ENCODE results near the gene C3orf49.

DNA sequence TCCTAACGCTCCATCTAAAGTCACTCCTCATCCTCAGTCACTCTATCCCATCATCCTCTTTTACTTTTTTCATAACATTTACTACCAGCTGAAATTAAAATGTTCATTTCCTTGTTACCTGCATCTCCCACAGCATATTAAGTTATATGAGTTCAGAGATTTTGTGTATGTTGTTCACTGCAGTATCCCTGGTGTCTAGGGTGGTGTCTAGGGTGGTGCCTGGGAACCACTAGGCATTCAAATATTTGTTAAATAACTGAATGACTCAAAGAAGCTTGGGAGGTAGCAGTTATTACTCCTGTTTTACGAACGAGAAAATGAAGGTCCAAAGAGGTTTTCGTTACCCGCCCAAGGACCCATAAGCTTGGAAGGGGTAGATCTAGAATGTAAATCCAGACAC is 1.9 kb upstream of the C3orf49 start:
- TF ChIP-seq, protein P1, sequence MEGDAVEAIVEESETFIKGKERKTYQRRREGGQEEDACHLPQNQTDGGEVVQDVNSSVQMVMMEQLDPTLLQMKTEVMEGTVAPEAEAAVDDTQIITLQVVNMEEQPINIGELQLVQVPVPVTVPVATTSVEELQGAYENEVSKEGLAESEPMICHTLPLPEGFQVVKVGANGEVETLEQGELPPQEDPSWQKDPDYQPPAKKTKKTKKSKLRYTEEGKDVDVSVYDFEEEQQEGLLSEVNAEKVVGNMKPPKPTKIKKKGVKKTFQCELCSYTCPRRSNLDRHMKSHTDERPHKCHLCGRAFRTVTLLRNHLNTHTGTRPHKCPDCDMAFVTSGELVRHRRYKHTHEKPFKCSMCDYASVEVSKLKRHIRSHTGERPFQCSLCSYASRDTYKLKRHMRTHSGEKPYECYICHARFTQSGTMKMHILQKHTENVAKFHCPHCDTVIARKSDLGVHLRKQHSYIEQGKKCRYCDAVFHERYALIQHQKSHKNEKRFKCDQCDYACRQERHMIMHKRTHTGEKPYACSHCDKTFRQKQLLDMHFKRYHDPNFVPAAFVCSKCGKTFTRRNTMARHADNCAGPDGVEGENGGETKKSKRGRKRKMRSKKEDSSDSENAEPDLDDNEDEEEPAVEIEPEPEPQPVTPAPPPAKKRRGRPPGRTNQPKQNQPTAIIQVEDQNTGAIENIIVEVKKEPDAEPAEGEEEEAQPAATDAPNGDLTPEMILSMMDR (IDR thresholded peaks at IDR 0.05) = no peak
- TF ChIP-seq POLR2A (IDR thresholded peaks at IDR 0.05) = no peak

Measured in adrenal gland (tissue), 5 donors.